HepG2 (cell line): Measurements from ENCODE around the gene TTC31. TPM values are rescaled to one million over a fixed set of nuclear protein-coding genes. Genes with fewer than 3 reads are reported as not detected.

ENCODE experiments used
- CHCHD3 ChIP-seq: sonication (generic); formaldehyde crosslinking; IDR thresholded peaks from 2 replicates; pipeline ENCODE4 v1.8.0; 2022; ENCODE audit warnings: mild to moderate bottlenecking, missing genetic modification reagents, moderate library complexity
- DR1 ChIP-seq: sonication (generic); formaldehyde crosslinking; IDR thresholded peaks from 2 replicates; pipeline ENCODE4 v1.8.0; 2021; ENCODE audit warnings: mild to moderate bottlenecking, missing genetic modification reagents, inconsistent platforms
- ELK4 ChIP-seq: sonication (generic); formaldehyde crosslinking; IDR thresholded peaks from 2 replicates; pipeline ENCODE4 v1.9.0; 2021; ENCODE audit warnings: missing genetic modification reagents, borderline replicate concordance
- FOXK2 ChIP-seq: fragments of 450-650 bp; IDR thresholded peaks from 2 replicates; pipeline ENCODE4 v1.6.1; 2016
- GATA4 ChIP-seq: sonication (generic); IDR thresholded peaks from 2 replicates; pipeline ENCODE4 v1.6.1; 2016; ENCODE audit warnings: antibody characterized with exemption, low read depth, borderline replicate concordance
- HNRNPL ChIP-seq: fragments of 200-400 bp; formaldehyde crosslinking; IDR thresholded peaks from 2 replicates; pipeline ENCODE4 v1.6.1; 2017; ENCODE audit warnings: mild to moderate bottlenecking, low read depth, low read length
- KLF12 ChIP-seq: sonication (generic); formaldehyde crosslinking; IDR thresholded peaks from 2 replicates; pipeline ENCODE4 v1.4.0; 2020; ENCODE audit warnings: missing genetic modification reagents, borderline replicate concordance
- MLLT10 ChIP-seq: sonication (generic); formaldehyde crosslinking; IDR thresholded peaks from 2 replicates; pipeline ENCODE4 v1.4.0; 2020; ENCODE audit warnings: missing genetic modification reagents
- MYPOP ChIP-seq: sonication (generic); formaldehyde crosslinking; IDR thresholded peaks from 2 replicates; pipeline ENCODE4 v1.8.1; 2023; ENCODE audit warnings: mild to moderate bottlenecking, moderate library complexity, missing genetic modification reagents
- NFKB2 ChIP-seq: sonication (generic); formaldehyde crosslinking; IDR thresholded peaks from 2 replicates; pipeline ENCODE4 v1.4.0; 2020; ENCODE audit warnings: missing genetic modification reagents, borderline replicate concordance
- POLR2A ChIP-seq, 2 experiments: IDR thresholded peaks; 2 replicates each; pipeline ENCODE4 v1.6.1; 2011; ENCODE audit warnings: low read depth in 2 of 2, low read length in 2 of 2, mild to moderate bottlenecking in 1 of 2, moderate library complexity in 1 of 2; ENCODE audit not compliant: insufficient read depth in 1 of 2
- RBM39 ChIP-seq: fragments of 200-400 bp; formaldehyde crosslinking; IDR thresholded peaks from one replicate; pipeline ENCODE4 v1.6.1; 2018; ENCODE audit warnings: antibody characterized with exemption, mild to moderate bottlenecking, low read depth, low read length; ENCODE audit not compliant: poor library complexity, severe bottlenecking
- SKIL ChIP-seq: sonication (generic); formaldehyde crosslinking; IDR thresholded peaks from 2 replicates; pipeline ENCODE4 v1.8.0; 2022; ENCODE audit warnings: missing genetic modification reagents, mild to moderate bottlenecking, moderate library complexity, borderline replicate concordance
- SRF ChIP-seq: IDR thresholded peaks from 2 replicates; pipeline ENCODE4 v1.6.1; 2011; ENCODE audit warnings: mild to moderate bottlenecking, low read depth, low read length, moderate library complexity
- XRCC5 ChIP-seq: fragments of 200-400 bp; formaldehyde crosslinking; optimal IDR thresholded peaks from 2 replicates; pipeline ENCODE3; 2017; ENCODE audit warnings: mild to moderate bottlenecking, low read length
- ZC3H13 ChIP-seq: sonication (generic); formaldehyde crosslinking; IDR thresholded peaks from 2 replicates; pipeline ENCODE4 v1.8.1; 2023; ENCODE audit warnings: mild to moderate bottlenecking, missing genetic modification reagents, moderate library complexity
- ZNF280B ChIP-seq: sonication (generic); formaldehyde crosslinking; IDR thresholded peaks from 2 replicates; pipeline ENCODE4 v1.5.0; 2020; ENCODE audit warnings: missing genetic modification reagents, mild to moderate bottlenecking, borderline replicate concordance
- ZNF337 ChIP-seq: sonication (generic); formaldehyde crosslinking; IDR thresholded peaks from 2 replicates; pipeline ENCODE4 v1.5.1; 2020; ENCODE audit warnings: missing genetic modification reagents, low read depth, mild to moderate bottlenecking, borderline replicate concordance
- ZNF432 ChIP-seq: sonication (generic); formaldehyde crosslinking; IDR thresholded peaks from 2 replicates; pipeline ENCODE4 v1.5.0; 2020; ENCODE audit warnings: missing genetic modification reagents, mild to moderate bottlenecking, borderline replicate concordance
- ZNF496 ChIP-seq: sonication (generic); formaldehyde crosslinking; IDR thresholded peaks from 2 replicates; pipeline ENCODE4 v1.8.1; 2023; ENCODE audit warnings: mild to moderate bottlenecking, moderate library complexity, missing genetic modification reagents; ENCODE audit not compliant: insufficient replicate concordance
- ZNF550 ChIP-seq: sonication (generic); formaldehyde crosslinking; IDR thresholded peaks from 2 replicates; pipeline ENCODE4 v1.4.0; 2020; ENCODE audit warnings: mild to moderate bottlenecking, missing genetic modification reagents, borderline replicate concordance
- ZSCAN20 ChIP-seq: sonication (generic); formaldehyde crosslinking; IDR thresholded peaks from 2 replicates; pipeline ENCODE4 v1.4.0; 2020; ENCODE audit warnings: missing genetic modification reagents, mild to moderate bottlenecking, borderline replicate concordance
- polyA plus RNA-seq, 8 experiments: library from polyadenylated mRNA; depleted of rRNA in 3 of 8; stranded (reverse) in 7 of 8; unstranded in 1 of 8; fragments of >200 nt; fragmentation: Illumina TruSeq in 4 of 8; extraction: Trizol in 4 of 8; gene quantifications; 2 replicates each; pipeline versions ENCODE4 v1.2.1 to v1.2.3, GENCODE V29; 2011 to 2016; ENCODE audit warnings: low read depth in 4 of 8, missing spikeins in 1 of 8, mixed read lengths in 1 of 8; ENCODE audit not compliant: insufficient read depth in 1 of 8
- total RNA-seq, 5 experiments: library from RNA; depleted of rRNA; stranded (reverse); fragments of >200 nt; fragmentation: Illumina TruSeq; extraction: Trizol; gene quantifications; 2 replicates each; pipeline ENCODE4 v1.2.3, GENCODE V29; 2016; ENCODE audit warnings: low read depth in 1 of 5

Gene TTC31
- total and polyA plus RNA-seq, 2 of the 13 experiments (the other 11 are each of a cell fraction or from before 2014, with no cell fraction given): 28.3 to 39.5 TPM

GRCh38 chr2:74503506-74504475 lies 20.9 kb downstream of the TTC31 start (continued):
- 0 out of 2 replicates have a peak, but pooled peaks have one; percentile 35 for TF ChIP-seq ZSCAN20 (CRISPR knock-in tag)
- TF ChIP-seq HNRNPL: 0 out of 2 replicates have a peak, but pooled peaks have one; percentile 39
- TF ChIP-seq DR1 (CRISPR knock-in tag): peak; percentile 18; the same call in 1 of the 2 replicates
- no peak for TF ChIP-seq FOXK2
- TF ChIP-seq XRCC5: peak; percentile 32
- peak; percentile 59; the same call in 1 of the 2 replicates for TF ChIP-seq NFKB2 (CRISPR knock-in tag)
- TF ChIP-seq MLLT10 (CRISPR knock-in tag): 0 out of 2 replicates have a peak, but pooled peaks have one; percentile 9
- peak; percentile 17; the same call in 1 of the 2 replicates for TF ChIP-seq GATA4
- 0 out of 2 replicates have a peak, but pooled peaks have one; percentile 2 for TF ChIP-seq SKIL (CRISPR knock-in tag)
- no peak for TF ChIP-seq ZNF432
- peak in 1 of 2 experiments; percentile 43; a peak in 1 of 4 replicates for TF ChIP-seq POLR2A (IDR thresholded peaks at IDR 0.05; ENCODE audit: insufficient read depth in 1 of 2, low read depth in 2 of 2, low read length in 2 of 2)
- no peak for TF ChIP-seq ELK4 (CRISPR knock-in tag)
- peak; percentile 54; the same call in 1 of the 2 replicates for TF ChIP-seq ZNF280B (CRISPR knock-in tag)
- peak; percentile 52; the same call in 1 of the 2 replicates for TF ChIP-seq ZNF550 (CRISPR knock-in tag)
- TF ChIP-seq MYPOP (CRISPR knock-in tag): peak; percentile 37; the same call in 1 of the 2 replicates
- TF ChIP-seq ZNF496 (CRISPR knock-in tag): no peak
- TF ChIP-seq ZC3H13 (CRISPR knock-in tag): peak; percentile 65; the same call in 1 of the 2 replicates
- no peak for TF ChIP-seq SRF
- TF ChIP-seq RBM39: peak; percentile 48
- 0 out of 2 replicates have a peak, but pooled peaks have one; percentile 23 for TF ChIP-seq ZNF337 (CRISPR knock-in tag)
- TF ChIP-seq CHCHD3 (CRISPR knock-in tag): peak; percentile 8; the same call in 1 of the 2 replicates
- 0 out of 2 replicates have a peak, but pooled peaks have one; percentile 3 for TF ChIP-seq KLF12 (CRISPR knock-in tag)
